Liver (tissue), 3 donors: ENCODE measurements around the gene GON4L.

Experiments
- CTCF ChIP-seq: fragments of 150-350 bp; IDR thresholded peaks from 2 replicates; pipeline ENCODE4 v1.5.1; 2017; ENCODE audit warnings: improper control_type of control experiment, low read depth, low read length; ENCODE audit not compliant: missing input control
- FOXA1 ChIP-seq: IDR thresholded peaks from 2 replicates; pipeline ENCODE4 v1.6.1; 2016; ENCODE audit warnings: antibody characterized with exemption
- HNF4A ChIP-seq, 2 donors: conservative IDR thresholded peaks; 2 replicates each; pipeline ENCODE4 v1.6.1; 2016; ENCODE audit warnings: antibody characterized with exemption in 2 of 2, mild to moderate bottlenecking in 2 of 2
- MAX ChIP-seq: IDR thresholded peaks from 2 replicates; pipeline ENCODE4 v1.6.1; 2016; ENCODE audit warnings: antibody characterized with exemption
- RAD21 ChIP-seq, 2 donors: IDR thresholded peaks; 2 replicates each; pipeline ENCODE4 v1.6.1; 2016; ENCODE audit warnings: antibody characterized with exemption in 2 of 2, mild to moderate bottlenecking in 2 of 2
- REST ChIP-seq: IDR thresholded peaks from 2 replicates; pipeline ENCODE4 v1.6.1; 2016; ENCODE audit warnings: antibody characterized with exemption, mild to moderate bottlenecking
- TAF1 ChIP-seq: conservative IDR thresholded peaks from 2 replicates; pipeline ENCODE4 v1.6.1; 2016; ENCODE audit warnings: antibody characterized with exemption, mild to moderate bottlenecking
- YY1 ChIP-seq: IDR thresholded peaks from 2 replicates; pipeline ENCODE4 v1.6.1; 2016; ENCODE audit warnings: antibody characterized with exemption, mild to moderate bottlenecking
- donor health status: healthy.
- donor health status: healthy.

GRCh38 chr1:155890251-155890650 lies 33.2 kb upstream of the GON4L start:
- TF ChIP-seq CTCF (no peak), TAF1 (no peak), YY1 (no peak), REST (no peak), MAX (no peak), FOXA1 (no peak), RAD21 (IDR thresholded peaks at IDR 0.05) (no peak), HNF4A (conservative IDR thresholded peaks at IDR 0.05) (no peak)
